ENCODE results near the gene GABRG3.

The GABRG3 gene

DNA sequence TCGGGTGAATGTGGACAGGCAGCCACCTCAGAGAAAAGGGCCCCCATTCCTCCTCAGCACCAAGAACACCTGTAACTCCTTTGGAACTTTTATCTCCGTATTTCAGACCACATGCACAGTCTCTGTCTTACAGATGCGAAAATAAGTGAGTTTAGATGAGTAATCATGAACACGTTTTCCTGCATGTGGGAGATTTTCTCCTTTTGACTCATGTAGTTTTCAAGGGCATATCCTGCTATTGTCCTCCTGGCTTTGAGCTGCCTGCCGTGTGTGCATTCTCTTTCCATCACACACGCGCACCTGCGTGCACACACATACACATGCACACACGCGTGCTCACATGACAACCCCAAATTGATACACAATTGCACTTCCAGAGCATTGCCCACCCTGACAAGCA is 239.2 kb downstream of the GABRG3 start:
- TF ChIP-seq POLR2AphosphoS5 (IDR thresholded peaks at IDR 0.05; ENCODE audit: low read depth, low read length) (no peak), TAF1 (IDR thresholded peaks at IDR 0.05; ENCODE audit: low read depth, low read length) (no peak), PAX5 (IDR thresholded peaks at IDR 0.05; ENCODE audit: insufficient read depth, low read length, severe bottlenecking) (no peak), SPI1 (IDR thresholded peaks at IDR 0.05; ENCODE audit: low read depth, low read length) (no peak), POLR2A (IDR thresholded peaks at IDR 0.05; ENCODE audit: low read depth, low read length) (no peak), POU2F2 (IDR thresholded peaks at IDR 0.05; ENCODE audit: low read depth, low read length) (no peak)
- DNase-seq (ENCODE audit: insufficient read length, low spot score): no peak
- FAIRE-seq: no peak

DNA sequence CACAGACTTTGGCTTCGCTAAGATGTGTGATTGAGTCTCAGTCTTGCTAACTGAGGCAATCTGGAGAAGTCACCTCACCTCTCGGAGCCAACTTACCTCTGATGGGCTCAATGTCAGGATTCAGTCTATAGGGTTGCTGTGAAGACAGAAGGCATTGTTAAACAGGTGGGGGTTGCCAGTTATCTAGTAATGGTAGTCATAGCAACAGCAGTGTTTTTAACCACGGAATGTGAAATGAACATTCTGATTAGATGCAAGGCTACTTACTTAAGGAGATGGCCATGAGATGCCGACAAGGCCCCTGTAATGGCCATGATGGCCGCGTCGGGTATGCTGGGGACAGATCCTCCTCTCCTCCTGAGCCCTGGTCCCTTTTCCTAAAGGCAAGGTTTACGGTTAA is 243.1 kb downstream of the GABRG3 start:
- DNase-seq (ENCODE audit: insufficient read length, low spot score) (no peak), FAIRE-seq (no peak)

DNA sequence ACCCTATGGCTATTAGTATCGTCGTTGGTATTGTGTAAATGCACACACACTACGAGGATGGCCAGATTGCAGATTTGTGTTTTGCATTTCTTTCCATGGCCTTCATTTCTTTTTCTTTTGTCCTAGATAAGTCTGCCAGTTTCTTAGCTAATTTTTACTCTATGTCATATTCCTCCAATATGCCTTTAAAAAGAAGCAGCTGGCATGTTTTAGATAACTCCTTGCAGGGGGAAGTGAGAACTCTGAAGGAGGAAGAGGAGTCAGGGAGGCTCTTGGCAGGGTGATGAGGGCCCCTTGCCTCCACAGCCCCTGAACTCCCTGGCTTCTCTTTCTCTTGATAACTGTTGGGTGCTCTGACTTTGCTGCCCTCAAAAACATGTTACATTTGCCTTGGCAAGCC is 244.0 kb downstream of the GABRG3 start:
- no peak for TF ChIP-seq POU2F2 (IDR thresholded peaks at IDR 0.05; ENCODE audit: low read depth, low read length)
- TF ChIP-seq POLR2AphosphoS5 (IDR thresholded peaks at IDR 0.05; ENCODE audit: low read depth, low read length): no peak
- TF ChIP-seq SPI1 (IDR thresholded peaks at IDR 0.05; ENCODE audit: low read depth, low read length): no peak
- no peak for TF ChIP-seq PAX5 (IDR thresholded peaks at IDR 0.05; ENCODE audit: insufficient read depth, low read length, severe bottlenecking)
- TF ChIP-seq TAF1 (IDR thresholded peaks at IDR 0.05; ENCODE audit: low read depth, low read length): no peak
- TF ChIP-seq POLR2A (IDR thresholded peaks at IDR 0.05; ENCODE audit: low read depth, low read length): no peak
- no peak for FAIRE-seq

More for the DNA sequence above, 243.1 kb downstream of the GABRG3 start:
- TF ChIP-seq PAX5 (IDR thresholded peaks at IDR 0.05; ENCODE audit: insufficient read depth, low read length, severe bottlenecking) (no peak), POLR2AphosphoS5 (IDR thresholded peaks at IDR 0.05; ENCODE audit: low read depth, low read length) (no peak), POLR2A (IDR thresholded peaks at IDR 0.05; ENCODE audit: low read depth, low read length) (no peak), SPI1 (IDR thresholded peaks at IDR 0.05; ENCODE audit: low read depth, low read length) (no peak), TAF1 (IDR thresholded peaks at IDR 0.05; ENCODE audit: low read depth, low read length) (no peak), POU2F2 (IDR thresholded peaks at IDR 0.05; ENCODE audit: low read depth, low read length) (no peak)

DNA sequence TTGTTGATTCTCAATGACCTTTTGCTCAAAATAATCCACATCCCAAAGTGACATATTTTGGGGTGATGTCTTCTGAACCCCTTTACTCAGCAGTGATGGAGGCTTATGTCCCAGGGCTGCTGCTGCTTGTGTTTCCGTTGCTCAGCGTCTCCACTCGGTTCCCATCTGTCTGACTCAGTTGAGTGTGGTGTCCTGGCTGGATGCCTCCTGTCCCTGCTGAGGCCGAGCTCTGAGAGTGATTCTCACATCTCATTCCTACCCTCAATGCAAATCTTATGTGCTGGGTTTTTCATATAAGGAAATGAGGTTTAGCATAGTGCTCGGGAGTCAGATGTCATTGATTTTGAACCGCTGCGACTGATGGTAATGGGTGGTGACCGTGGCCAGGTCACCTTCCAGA is 247.4 kb downstream of the GABRG3 start:
- no peak for DNase-seq (ENCODE audit: insufficient read length, low spot score)
- no peak for TF ChIP-seq PAX5 (IDR thresholded peaks at IDR 0.05; ENCODE audit: insufficient read depth, low read length, severe bottlenecking)
- no peak for FAIRE-seq

More for the DNA sequence above, 244.0 kb downstream of the GABRG3 start:
- DNase-seq (ENCODE audit: insufficient read length, low spot score): no peak

DNA sequence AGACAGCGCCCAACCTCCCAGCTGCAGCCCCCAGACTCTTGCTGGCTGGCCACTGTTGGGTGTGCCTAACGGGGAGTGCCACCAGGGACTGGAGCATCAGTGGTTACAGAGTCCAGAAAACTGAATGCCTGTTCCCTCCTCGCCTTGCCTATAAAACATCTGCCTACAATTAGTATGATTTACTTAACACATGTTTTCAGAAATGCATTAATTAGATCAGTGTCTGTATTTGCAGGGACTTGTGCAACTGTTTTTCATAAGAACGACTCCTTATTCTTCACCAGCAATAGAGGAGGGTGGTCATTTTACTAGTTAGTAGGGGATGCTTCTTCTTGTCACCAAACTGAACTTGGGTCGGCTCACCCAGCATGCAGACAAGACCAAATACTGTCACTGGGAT is 248.7 kb downstream of the GABRG3 start:
- DNase-seq (ENCODE audit: insufficient read length, low spot score) (no peak), FAIRE-seq (no peak)
- TF ChIP-seq POU2F2 (IDR thresholded peaks at IDR 0.05; ENCODE audit: low read depth, low read length) (no peak), POLR2A (IDR thresholded peaks at IDR 0.05; ENCODE audit: low read depth, low read length) (no peak), SPI1 (IDR thresholded peaks at IDR 0.05; ENCODE audit: low read depth, low read length) (no peak), POLR2AphosphoS5 (IDR thresholded peaks at IDR 0.05; ENCODE audit: low read depth, low read length) (no peak), TAF1 (IDR thresholded peaks at IDR 0.05; ENCODE audit: low read depth, low read length) (no peak), PAX5 (IDR thresholded peaks at IDR 0.05; ENCODE audit: insufficient read depth, low read length, severe bottlenecking) (no peak)

DNA sequence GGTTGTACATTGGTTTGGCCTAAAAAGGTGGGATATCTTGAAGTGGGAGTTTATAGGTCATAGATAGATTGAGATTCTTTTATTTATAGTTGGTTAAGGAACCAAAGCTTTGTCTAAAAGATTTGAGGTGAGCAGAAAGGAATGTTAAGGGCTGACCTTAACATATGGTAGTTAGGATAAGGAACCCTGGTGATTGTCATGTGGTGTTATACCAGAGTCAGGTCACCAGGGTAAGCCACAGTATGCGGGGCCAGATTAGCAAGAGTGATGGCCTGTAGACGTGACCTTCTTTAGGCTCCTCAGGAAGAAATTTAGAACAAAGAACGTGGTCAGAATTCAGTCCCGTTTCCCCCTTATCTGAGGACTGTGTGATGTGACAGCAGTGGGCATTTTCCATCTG is 249.2 kb downstream of the GABRG3 start:
- no peak for DNase-seq (ENCODE audit: insufficient read length, low spot score)
- TF ChIP-seq PAX5 (IDR thresholded peaks at IDR 0.05; ENCODE audit: insufficient read depth, low read length, severe bottlenecking) (no peak), SPI1 (IDR thresholded peaks at IDR 0.05; ENCODE audit: low read depth, low read length) (no peak), POLR2AphosphoS5 (IDR thresholded peaks at IDR 0.05; ENCODE audit: low read depth, low read length) (no peak), POLR2A (IDR thresholded peaks at IDR 0.05; ENCODE audit: low read depth, low read length) (no peak), TAF1 (IDR thresholded peaks at IDR 0.05; ENCODE audit: low read depth, low read length) (no peak)
- no peak for FAIRE-seq

DNA sequence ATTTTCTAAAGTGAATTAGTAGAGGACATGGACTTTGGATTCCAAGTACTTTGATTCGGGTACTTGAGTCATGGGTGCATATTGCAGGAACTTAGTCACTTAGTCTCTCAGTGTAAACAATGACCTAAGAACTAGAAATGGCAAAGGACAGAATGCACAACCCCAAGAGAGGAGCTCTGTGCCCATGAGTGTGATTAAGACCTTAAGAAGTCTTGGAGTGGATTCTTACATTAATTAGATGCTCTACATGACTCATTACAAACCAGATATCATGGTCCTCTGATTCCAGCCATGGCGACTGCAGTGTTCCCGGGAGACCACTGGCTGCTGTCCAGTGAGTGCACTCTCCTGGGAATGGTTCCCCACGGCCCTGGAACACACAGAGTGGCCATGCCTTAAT is 251.5 kb downstream of the GABRG3 start:
- FAIRE-seq: no peak
- DNase-seq (ENCODE audit: insufficient read length, low spot score): no peak
- TF ChIP-seq POLR2A (IDR thresholded peaks at IDR 0.05; ENCODE audit: low read depth, low read length) (no peak), POU2F2 (IDR thresholded peaks at IDR 0.05; ENCODE audit: low read depth, low read length) (no peak), PAX5 (IDR thresholded peaks at IDR 0.05; ENCODE audit: insufficient read depth, low read length, severe bottlenecking) (no peak), TAF1 (IDR thresholded peaks at IDR 0.05; ENCODE audit: low read depth, low read length) (no peak), SPI1 (IDR thresholded peaks at IDR 0.05; ENCODE audit: low read depth, low read length) (no peak), POLR2AphosphoS5 (IDR thresholded peaks at IDR 0.05; ENCODE audit: low read depth, low read length) (no peak)

DNA sequence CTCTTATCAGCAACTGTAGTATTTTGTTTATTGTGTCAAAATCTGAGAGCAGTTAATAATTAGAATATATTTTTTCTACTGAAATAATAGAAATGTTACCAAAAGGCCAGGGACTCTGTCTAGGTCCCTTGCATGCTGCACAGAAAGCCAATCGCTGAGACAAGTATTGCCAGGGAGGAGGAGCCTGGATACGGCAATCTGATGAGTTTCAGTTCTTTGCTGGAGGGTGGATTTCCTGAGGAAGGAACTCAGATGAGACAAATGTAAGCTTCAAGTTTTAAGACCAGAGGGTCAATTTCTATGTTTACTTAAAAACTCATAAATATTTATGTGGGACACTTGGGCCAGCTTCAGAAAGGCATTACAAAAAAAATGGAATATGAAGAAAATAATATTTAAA is 252.2 kb downstream of the GABRG3 start:
- FAIRE-seq (no peak), DNase-seq (ENCODE audit: insufficient read length, low spot score) (no peak)
- TF ChIP-seq POLR2A (IDR thresholded peaks at IDR 0.05; ENCODE audit: low read depth, low read length): no peak
- no peak for TF ChIP-seq POLR2AphosphoS5 (IDR thresholded peaks at IDR 0.05; ENCODE audit: low read depth, low read length)
- TF ChIP-seq SPI1 (IDR thresholded peaks at IDR 0.05; ENCODE audit: low read depth, low read length): no peak
- no peak for TF ChIP-seq POU2F2 (IDR thresholded peaks at IDR 0.05; ENCODE audit: low read depth, low read length)
- TF ChIP-seq TAF1 (IDR thresholded peaks at IDR 0.05; ENCODE audit: low read depth, low read length): no peak
- no peak for TF ChIP-seq PAX5 (IDR thresholded peaks at IDR 0.05; ENCODE audit: insufficient read depth, low read length, severe bottlenecking)

DNA sequence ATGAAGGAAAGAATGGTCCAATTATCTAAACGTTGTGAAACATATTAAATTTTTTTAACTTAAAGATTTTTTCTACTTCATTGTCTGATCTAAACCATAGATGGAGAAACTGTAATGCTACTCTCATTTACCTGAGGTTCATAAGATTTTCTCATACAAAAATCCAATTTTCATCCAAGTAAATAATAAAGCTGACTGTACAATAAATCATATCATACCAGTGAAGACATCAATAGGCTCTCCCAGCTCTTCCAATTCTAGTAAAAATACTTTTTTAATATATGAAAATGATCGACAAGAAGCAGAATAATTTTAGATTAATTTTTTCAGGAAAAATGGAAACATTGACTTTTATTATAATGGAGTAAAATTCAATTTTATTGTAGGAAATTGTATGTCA is 260.8 kb downstream of the GABRG3 start:
- DNase-seq (ENCODE audit: insufficient read length, low spot score) (no peak), FAIRE-seq (no peak)
- TF ChIP-seq PAX5 (IDR thresholded peaks at IDR 0.05; ENCODE audit: insufficient read depth, low read length, severe bottlenecking) (no peak), POU2F2 (IDR thresholded peaks at IDR 0.05; ENCODE audit: low read depth, low read length) (no peak), SPI1 (IDR thresholded peaks at IDR 0.05; ENCODE audit: low read depth, low read length) (no peak)

DNA sequence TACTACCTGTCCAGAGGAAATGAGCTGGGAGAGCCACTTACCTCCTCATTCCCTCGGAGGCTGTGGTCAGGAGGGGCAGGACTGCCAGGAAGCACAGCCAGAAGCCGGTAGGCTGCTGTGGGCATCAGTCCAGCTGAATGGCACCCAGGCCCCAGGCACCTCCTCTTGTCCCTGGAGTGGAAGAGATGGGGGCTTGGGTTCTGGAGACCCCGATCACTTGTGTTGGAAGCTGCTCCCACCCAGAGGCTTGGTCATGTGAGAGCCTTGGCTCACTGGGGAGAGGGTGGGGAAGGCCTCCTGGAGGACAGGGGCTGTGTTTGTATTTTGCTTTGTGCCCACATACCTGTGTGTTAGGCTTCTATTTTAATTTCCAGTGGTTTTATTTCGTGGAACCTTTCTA is 261.9 kb downstream of the GABRG3 start:
- no peak for DNase-seq (ENCODE audit: insufficient read length, low spot score)
- FAIRE-seq: no peak

DNA sequence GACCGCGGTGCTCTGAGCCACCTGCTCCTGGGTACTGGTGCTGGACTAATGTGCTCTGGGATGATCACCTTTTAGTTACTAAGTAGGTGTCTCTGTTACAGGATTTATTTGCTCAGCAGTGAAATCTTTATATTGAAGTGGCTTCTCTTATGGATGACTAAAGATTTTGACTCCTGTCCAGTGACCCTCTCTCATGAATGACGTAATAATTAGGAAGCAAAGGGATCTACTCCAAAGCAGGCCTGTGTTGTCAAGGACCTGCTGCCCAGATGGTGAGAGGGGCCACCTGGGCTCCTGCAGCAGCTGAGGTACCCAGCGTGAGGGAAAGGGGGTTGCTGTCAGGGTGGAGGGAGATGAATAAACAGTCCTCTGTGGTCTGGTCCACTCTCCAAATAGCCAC is 263.6 kb downstream of the GABRG3 start:
- FAIRE-seq (no peak), DNase-seq (ENCODE audit: insufficient read length, low spot score) (no peak)
- TF ChIP-seq POU2F2 (IDR thresholded peaks at IDR 0.05; ENCODE audit: low read depth, low read length) (no peak), POLR2AphosphoS5 (IDR thresholded peaks at IDR 0.05; ENCODE audit: low read depth, low read length) (no peak), SPI1 (IDR thresholded peaks at IDR 0.05; ENCODE audit: low read depth, low read length) (no peak), PAX5 (IDR thresholded peaks at IDR 0.05; ENCODE audit: insufficient read depth, low read length, severe bottlenecking) (no peak), TAF1 (IDR thresholded peaks at IDR 0.05; ENCODE audit: low read depth, low read length) (no peak), POLR2A (IDR thresholded peaks at IDR 0.05; ENCODE audit: low read depth, low read length) (no peak)

More for the DNA sequence above, 261.9 kb downstream of the GABRG3 start:
- no peak for TF ChIP-seq TAF1 (IDR thresholded peaks at IDR 0.05; ENCODE audit: low read depth, low read length)

All from GM12891 (cell line).